ENCODE measurements around the gene CAPS. TPM values are rescaled to one million over a fixed set of nuclear protein-coding genes. Genes with fewer than 3 reads are reported as not detected.

Gene CAPS
- total and polyA plus RNA-seq, 2 experiments from 2014 or later, result 15.5 to 17.8 TPM

DNA sequence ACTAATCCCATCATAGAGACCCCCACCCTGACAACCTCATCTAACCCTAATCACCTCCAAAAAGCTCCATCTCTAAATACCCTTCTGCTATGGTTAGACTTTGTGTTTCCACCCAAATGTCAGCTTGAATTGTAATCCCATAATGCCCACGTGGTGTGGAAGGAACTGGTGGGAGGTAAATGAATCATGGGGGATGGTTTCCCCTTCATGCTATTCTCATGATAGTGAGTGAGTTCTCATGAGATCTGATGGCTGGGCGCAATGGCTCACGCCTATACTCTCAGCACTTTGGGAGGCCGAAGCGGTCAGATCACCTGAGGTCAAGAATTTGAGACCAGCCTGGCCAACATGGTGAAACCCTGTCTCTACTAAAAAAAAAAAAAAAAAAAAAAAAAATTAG is 6.8 kb upstream of the CAPS start:
- Histone ChIP-seq H3K27ac (no peak overlapping the region), H3K4me2 (no peak overlapping the region), H3K4me3 (no peak overlapping the region), H3K36me3 (replicated peaks; ENCODE audit: insufficient read depth, low read depth) (no peaks in the 10 kb centered on the region), H3K27me3 (no peaks in the 10 kb centered on the region), H3K9me3 (ENCODE audit: low read depth) (no peaks in the 10 kb centered on the region), H2AFZ (no peak overlapping the region), H3K9me2 (replicated peaks; ENCODE audit: insufficient read depth) (no peaks in the 10 kb centered on the region), H4K20me1 (ENCODE audit: insufficient read depth, poor library complexity, severe bottlenecking) (no peaks in the 10 kb centered on the region), H3K4me1 (ENCODE audit: insufficient read depth) (peaks cover 4% of the 10 kb centered on the region), H3K79me2 (peaks cover 27% of the 10 kb centered on the region)
- WGBS (ENCODE audit: low lambda C conversion rate, missing lambda C conversion rate), result 89% methylated on average over 5 of the region's 5 CpGs
- DNase-seq (ENCODE audit: low spot score), result no peak
- TF ChIP-seq CTCF (IDR thresholded peaks at IDR 0.05; ENCODE audit: poor library complexity) (no peak), EZH2 (IDR thresholded peaks at IDR 0.05; ENCODE audit: borderline replicate concordance) (no peak), EZH2phosphoT487 (IDR thresholded peaks at IDR 0.05; ENCODE audit: low read depth, severe bottlenecking, unreplicated experiment) (no peak)

DNA sequence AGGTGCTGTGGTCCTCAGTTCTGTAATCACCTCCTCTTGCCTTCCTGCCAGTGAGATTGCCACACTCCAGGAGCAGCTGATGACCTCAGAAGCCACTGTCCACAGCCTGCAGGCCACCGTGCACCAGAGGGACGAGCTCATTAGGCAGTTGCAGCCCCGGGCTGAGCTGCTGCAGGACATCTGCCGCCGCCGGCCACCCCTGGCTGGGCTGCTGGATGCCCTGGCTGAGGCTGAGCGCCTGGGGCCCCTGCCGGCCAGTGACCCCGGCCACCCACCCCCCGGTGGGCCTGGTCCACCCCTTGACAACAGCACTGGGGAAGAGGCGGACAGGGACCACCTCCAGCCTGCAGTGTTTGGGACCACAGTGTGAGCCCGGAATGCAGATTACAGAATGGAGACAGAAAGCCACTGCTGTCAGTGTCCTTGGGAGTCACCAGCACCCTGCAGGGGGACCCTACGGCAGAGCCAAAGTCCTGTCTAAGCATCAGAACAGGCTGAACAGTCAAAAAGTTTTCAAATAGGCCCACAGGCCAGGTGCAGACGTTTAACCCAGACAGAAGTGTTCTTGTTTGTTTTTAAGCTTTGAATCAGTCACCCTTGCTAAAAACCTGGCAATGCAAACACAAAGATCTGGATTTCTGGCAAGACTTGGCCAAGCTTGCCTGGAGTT is 5.1 kb upstream of the CAPS start:
- H3K4me2 ChIP-seq, result no peak overlapping the region
- H3K27me3 ChIP-seq, result no peaks in the 10 kb centered on the region
- H2AFZ ChIP-seq, result no peak overlapping the region
- H3K27ac ChIP-seq, result no peak overlapping the region
- H3K79me2 ChIP-seq, result peaks cover 14% of the 10 kb centered on the region
- no peak overlapping the region for H3K4me3 ChIP-seq
- no peaks in the 10 kb centered on the region for H3K36me3 ChIP-seq (replicated peaks; ENCODE audit: insufficient read depth, low read depth)
- TF ChIP-seq EZH2phosphoT487 (IDR thresholded peaks at IDR 0.05; ENCODE audit: low read depth, severe bottlenecking, unreplicated experiment) (no peak), CTCF (IDR thresholded peaks at IDR 0.05; ENCODE audit: poor library complexity) (no peak), EZH2 (IDR thresholded peaks at IDR 0.05; ENCODE audit: borderline replicate concordance) (no peak)
- no peaks in the 10 kb centered on the region for H4K20me1 ChIP-seq (ENCODE audit: insufficient read depth, poor library complexity, severe bottlenecking)
- no peak for DNase-seq (ENCODE audit: low spot score)
- no peaks in the 10 kb centered on the region for H3K9me3 ChIP-seq (ENCODE audit: low read depth)
- peaks cover 3% of the 10 kb centered on the region for H3K4me1 ChIP-seq (ENCODE audit: insufficient read depth)
- no peaks in the 10 kb centered on the region for H3K9me2 ChIP-seq (replicated peaks; ENCODE audit: insufficient read depth)
- 84% methylated on average over 13 of the region's 14 CpGs for WGBS (ENCODE audit: low lambda C conversion rate, missing lambda C conversion rate)

DNA sequence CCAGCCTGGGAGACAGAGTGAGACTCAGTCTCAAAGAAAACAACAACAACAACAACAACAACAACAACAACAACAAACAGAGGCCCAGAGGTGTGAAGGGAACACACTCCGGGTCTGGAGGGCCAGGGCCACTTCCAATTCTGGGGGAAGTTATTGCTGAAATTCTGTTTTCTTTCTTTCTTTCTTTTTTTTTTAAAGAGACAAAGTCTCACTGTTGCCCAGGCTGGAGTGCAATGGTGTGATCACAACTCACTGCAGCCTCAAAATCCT is 3.5 kb upstream of the CAPS start:
- H3K79me2 ChIP-seq, result peaks cover 9% of the 10 kb centered on the region
- no peaks in the 10 kb centered on the region for H3K9me3 ChIP-seq (ENCODE audit: low read depth)
- no peaks in the 10 kb centered on the region for H3K9me2 ChIP-seq (replicated peaks; ENCODE audit: insufficient read depth)
- TF ChIP-seq EZH2 (IDR thresholded peaks at IDR 0.05; ENCODE audit: borderline replicate concordance) (no peak), CTCF (IDR thresholded peaks at IDR 0.05; ENCODE audit: poor library complexity) (no peak), EZH2phosphoT487 (IDR thresholded peaks at IDR 0.05; ENCODE audit: low read depth, severe bottlenecking, unreplicated experiment) (no peak)
- H3K36me3 ChIP-seq (replicated peaks; ENCODE audit: insufficient read depth, low read depth), result no peaks in the 10 kb centered on the region
- no peak overlapping the region for H2AFZ ChIP-seq
- H3K4me2 ChIP-seq, result no peak overlapping the region
- no peak overlapping the region for H3K4me3 ChIP-seq
- no peak overlapping the region for H3K27ac ChIP-seq
- no peaks in the 10 kb centered on the region for H4K20me1 ChIP-seq (ENCODE audit: insufficient read depth, poor library complexity, severe bottlenecking)
- WGBS (ENCODE audit: low lambda C conversion rate, missing lambda C conversion rate), result 100% methylated on average over 1 of the region's 1 CpG
- H3K4me1 ChIP-seq (ENCODE audit: insufficient read depth), result peaks cover 20% of the 10 kb centered on the region
- no peak for DNase-seq (ENCODE audit: low spot score)
- H3K27me3 ChIP-seq, result no peaks in the 10 kb centered on the region

All from hepatocyte (in vitro differentiated cells).